ENCODE measurements around the gene CEP55.

The CEP55 gene

GRCh38 chr10:93471110-93471651 lies 25.2 kb upstream of the CEP55 start:
- DNase-seq: no peak

GRCh38 chr10:93473161-93473560 lies 23.3 kb upstream of the CEP55 start:
- no peak for DNase-seq

GRCh38 chr10:93473804-93474472 lies 22.5 kb upstream of the CEP55 start:
- no peak for DNase-seq

- DNase-seq: no peak
These were observed 21.2 kb upstream of the CEP55 start for GRCh38 chr10:93475227-93475626.

GRCh38 chr10:93475871-93476270 lies 20.5 kb upstream of the CEP55 start:
- no peak for DNase-seq

- DNase-seq: no peak
These were observed 19.7 kb upstream of the CEP55 start for GRCh38 chr10:93476756-93477155.

GRCh38 chr10:93478873-93479272 lies 17.5 kb upstream of the CEP55 start:
- DNase-seq: no peak

GRCh38 chr10:93481637-93482144 lies 14.7 kb upstream of the CEP55 start:
- DNase-seq: no peak

GRCh38 chr10:93482145-93482834 lies 14.1 kb upstream of the CEP55 start, which contains the start of gene MYOF:
Gene MYOF (minus strand): TSS chr10:93482334. CDS start chr10:93482194, 140 bp downstream.
- DNase-seq: peak; percentile 76

GRCh38 chr10:93485690-93486089 lies 10.7 kb upstream of the CEP55 start:
- DNase-seq: no peak

GRCh38 chr10:93488956-93489528 lies 7.4 kb upstream of the CEP55 start:
- DNase-seq: no peak

GRCh38 chr10:93491602-93492121 lies 4.8 kb upstream of the CEP55 start:
- no peak for DNase-seq

GRCh38 chr10:93493162-93493561 lies 3.2 kb upstream of the CEP55 start:
- DNase-seq: no peak

- no peak for DNase-seq
These were observed 1.9 kb upstream of the CEP55 start for GRCh38 chr10:93494494-93494893.

- DNase-seq: no peak
These were observed 624 bp upstream of the CEP55 start for GRCh38 chr10:93495654-93496321.

- DNase-seq: no peak
These were observed 1.8 kb downstream of the CEP55 start for GRCh38 chr10:93498166-93498565.

GRCh38 chr10:93501650-93502049 lies 5.2 kb downstream of the CEP55 start:
- DNase-seq: no peak

- DNase-seq: peak; percentile 18
These were observed 6.7 kb downstream of the CEP55 start for GRCh38 chr10:93503075-93503474.

- DNase-seq: no peak
These were observed 8.7 kb downstream of the CEP55 start for GRCh38 chr10:93505075-93505474.

- no peak for DNase-seq
These were observed 13.4 kb downstream of the CEP55 start for GRCh38 chr10:93509816-93510215.

GRCh38 chr10:93512565-93512964 lies 16.2 kb downstream of the CEP55 start:
- no peak for DNase-seq

- DNase-seq: no peak
These were observed 16.7 kb downstream of the CEP55 start for GRCh38 chr10:93513091-93513490.

- DNase-seq: no peak
These were observed 18.1 kb downstream of the CEP55 start for GRCh38 chr10:93514521-93514920.

Measured in CD4-positive, alpha-beta T cell treated with Interleukin-17A for 1 hour (primary cell).